Panc1 (cell line): ENCODE data around the gene MAPK4. TPM values are rescaled to one million over a fixed set of nuclear protein-coding genes. Genes with fewer than 3 reads are reported as not detected.

Experiments used
- ATAC-seq: fragments of 200-7000 bp; cut with Tn5 transposase; 2 replicates; pipeline ENCODE4 v1.9.1; 2020; ENCODE audit warnings: mild to moderate bottlenecking, moderate library complexity
- BruUV-seq: library from RNA; stranded (reverse); fragments of 400-500 nt; replicated peaks from 2 replicates; lab custom pipeline; 2021; lab: Mats Ljungman, UMichigan
- CTCF ChIA-PET: fragments of 300-600 bp; sonication (Branson Sonifier 250); formaldehyde crosslinking; loops from one replicate; lab custom pipeline; 2022; ENCODE audit warnings: antibody characterized with exemption; lab: Charles Lee
- POLR2A ChIA-PET: fragments of 300-600 bp; sonication (Branson Sonifier 250); formaldehyde crosslinking; loops from one replicate; lab custom pipeline; 2022; ENCODE audit warnings: antibody characterized with exemption; lab: Charles Lee
- DNase-seq: peaks from one replicate; pipeline ENCODE4 v3.0.0-alpha.2; 2010; ENCODE audit warnings: low read depth, low spot score
- H3K27ac ChIP-seq: 2 replicates; pipeline ENCODE4 v1.5.1; 2011; ENCODE audit warnings: mild to moderate bottlenecking, low read length, inconsistent platforms
- H3K27me3 ChIP-seq: fragments of 200-500 bp; sonication (Bioruptor generic); 2 replicates; pipeline ENCODE4 v1.6.0; 2014; ENCODE audit warnings: low read length, inconsistent platforms; ENCODE audit not compliant: control insufficient read depth, insufficient read depth
- H3K36me3 ChIP-seq: fragments of 200-500 bp; sonication (Bioruptor generic); 2 replicates; pipeline ENCODE4 v1.5.1; 2014; ENCODE audit warnings: inconsistent platforms, mild to moderate bottlenecking, low read length, moderate library complexity; ENCODE audit not compliant: control insufficient read depth, insufficient read depth
- H3K4me1 ChIP-seq: 2 replicates; pipeline ENCODE4 v1.5.1; 2011; ENCODE audit warnings: inconsistent platforms, mild to moderate bottlenecking, low read length, moderate library complexity; ENCODE audit not compliant: control insufficient read depth, insufficient read depth
- H3K4me3 ChIP-seq, 2 experiments: 2 replicates each; pipeline ENCODE4 v1.5.1; 2011 to 2012; ENCODE audit warnings: low read depth in 2 of 2, low read length in 2 of 2, mild to moderate bottlenecking in 2 of 2, inconsistent platforms in 1 of 2, moderate library complexity in 1 of 2
- H3K9me3 ChIP-seq: fragments of 200-500 bp; sonication (Bioruptor generic); 2 replicates; pipeline ENCODE4 v1.5.1; 2014; ENCODE audit warnings: low read depth, mild to moderate bottlenecking, inconsistent platforms, low read length, moderate library complexity; ENCODE audit not compliant: control insufficient read depth, insufficient read depth
- POLR2AphosphoS5 ChIP-seq: IDR thresholded peaks from 2 replicates; pipeline ENCODE4 v1.6.1; 2012; ENCODE audit warnings: mild to moderate bottlenecking, low read depth, low read length, moderate library complexity
- SIN3A ChIP-seq: IDR thresholded peaks from 2 replicates; pipeline ENCODE4 v1.6.1; 2012; ENCODE audit warnings: low read depth, mild to moderate bottlenecking, low read length, moderate library complexity, borderline replicate concordance; ENCODE audit not compliant: insufficient read depth
- TCF7L2 ChIP-seq: IDR thresholded peaks from 2 replicates; pipeline ENCODE4 v1.6.1; 2011; ENCODE audit warnings: mild to moderate bottlenecking, low read depth, low read length, inconsistent platforms
- in situ Hi-C: cut with HindIII; loops from 2 replicates; pipeline ENCODE4 v1.10.0; 2016; ENCODE audit warnings: low sequenced_read_pairs, low pct_unique_long_range_greater_than_20kb
- intact Hi-C: fragments of 100-400 bp; cut with micrococcal nuclease; formaldehyde crosslinking; loops from one replicate; pipeline ENCODE4 v1.10.0; 2022; ENCODE audit not compliant: unreplicated experiment
- total RNA-seq: library from RNA; stranded (reverse); gene quantifications from one replicate; pipeline ENCODE4 v1.2.1, GENCODE V29; 2021; ENCODE audit not compliant: unreplicated experiment
- TF ChIP-seq, protein P1 (sequence below), 2 experiments: IDR thresholded peaks; 2 replicates each; pipeline ENCODE4 v1.6.1; 2011 to 2012; ENCODE audit warnings: low read depth in 2 of 2, control low read depth in 1 of 2, low read length in 1 of 2, mild to moderate bottlenecking in 1 of 2, moderate library complexity in 1 of 2; ENCODE audit not compliant: insufficient read depth in 1 of 2
- TF ChIP-seq, protein P2 (sequence below): fragments of 450-650 bp; IDR thresholded peaks from 2 replicates; pipeline ENCODE4 v1.5.1; 2017; ENCODE audit warnings: mild to moderate bottlenecking

MAPK4 gene
- total RNA-seq, 1 experiment from 2014 or later = not detected

DNA sequence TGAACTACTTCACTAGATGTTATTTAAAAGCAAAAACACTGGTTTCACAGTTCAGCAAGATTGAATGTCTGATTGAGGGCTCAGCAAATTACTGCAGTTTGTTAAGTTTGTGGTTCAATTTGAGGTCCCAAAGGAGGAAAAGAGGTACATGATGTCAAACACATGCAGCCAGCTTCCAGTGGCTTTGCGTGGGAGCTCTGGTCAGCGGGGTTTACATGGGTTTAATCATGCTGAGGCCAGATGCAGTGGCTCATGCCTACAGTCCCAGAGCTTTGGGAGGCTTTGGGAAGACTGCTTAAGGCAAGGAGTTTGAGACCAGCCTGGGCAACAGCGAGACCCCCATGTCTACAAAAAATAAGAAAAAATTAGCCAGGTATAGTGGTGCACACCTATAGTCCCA lies 111.5 kb downstream of the MAPK4 start:
- BruUV-seq = no TSS peak
- in situ Hi-C loops = no loop called here
- no peaks in the 10 kb centered on the region; the same call in 1 of the 2 replicates for H3K27me3 ChIP-seq
- H3K27ac ChIP-seq = no peak overlapping the region
- H3K36me3 ChIP-seq = no peaks in the 10 kb centered on the region
- H3K4me3 ChIP-seq = no peak overlapping the region
- POLR2A ChIA-PET = no interaction called here
- TF ChIP-seq TCF7L2 (no peak), SIN3A (no peak), POLR2AphosphoS5 (no peak)
- TF ChIP-seq, protein P1, sequence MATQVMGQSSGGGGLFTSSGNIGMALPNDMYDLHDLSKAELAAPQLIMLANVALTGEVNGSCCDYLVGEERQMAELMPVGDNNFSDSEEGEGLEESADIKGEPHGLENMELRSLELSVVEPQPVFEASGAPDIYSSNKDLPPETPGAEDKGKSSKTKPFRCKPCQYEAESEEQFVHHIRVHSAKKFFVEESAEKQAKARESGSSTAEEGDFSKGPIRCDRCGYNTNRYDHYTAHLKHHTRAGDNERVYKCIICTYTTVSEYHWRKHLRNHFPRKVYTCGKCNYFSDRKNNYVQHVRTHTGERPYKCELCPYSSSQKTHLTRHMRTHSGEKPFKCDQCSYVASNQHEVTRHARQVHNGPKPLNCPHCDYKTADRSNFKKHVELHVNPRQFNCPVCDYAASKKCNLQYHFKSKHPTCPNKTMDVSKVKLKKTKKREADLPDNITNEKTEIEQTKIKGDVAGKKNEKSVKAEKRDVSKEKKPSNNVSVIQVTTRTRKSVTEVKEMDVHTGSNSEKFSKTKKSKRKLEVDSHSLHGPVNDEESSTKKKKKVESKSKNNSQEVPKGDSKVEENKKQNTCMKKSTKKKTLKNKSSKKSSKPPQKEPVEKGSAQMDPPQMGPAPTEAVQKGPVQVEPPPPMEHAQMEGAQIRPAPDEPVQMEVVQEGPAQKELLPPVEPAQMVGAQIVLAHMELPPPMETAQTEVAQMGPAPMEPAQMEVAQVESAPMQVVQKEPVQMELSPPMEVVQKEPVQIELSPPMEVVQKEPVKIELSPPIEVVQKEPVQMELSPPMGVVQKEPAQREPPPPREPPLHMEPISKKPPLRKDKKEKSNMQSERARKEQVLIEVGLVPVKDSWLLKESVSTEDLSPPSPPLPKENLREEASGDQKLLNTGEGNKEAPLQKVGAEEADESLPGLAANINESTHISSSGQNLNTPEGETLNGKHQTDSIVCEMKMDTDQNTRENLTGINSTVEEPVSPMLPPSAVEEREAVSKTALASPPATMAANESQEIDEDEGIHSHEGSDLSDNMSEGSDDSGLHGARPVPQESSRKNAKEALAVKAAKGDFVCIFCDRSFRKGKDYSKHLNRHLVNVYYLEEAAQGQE (IDR thresholded peaks at IDR 0.05; ENCODE audit: insufficient read depth in 1 of 2, low read depth in 2 of 2, low read length in 1 of 2) = no peak
- TF ChIP-seq, protein P2, sequence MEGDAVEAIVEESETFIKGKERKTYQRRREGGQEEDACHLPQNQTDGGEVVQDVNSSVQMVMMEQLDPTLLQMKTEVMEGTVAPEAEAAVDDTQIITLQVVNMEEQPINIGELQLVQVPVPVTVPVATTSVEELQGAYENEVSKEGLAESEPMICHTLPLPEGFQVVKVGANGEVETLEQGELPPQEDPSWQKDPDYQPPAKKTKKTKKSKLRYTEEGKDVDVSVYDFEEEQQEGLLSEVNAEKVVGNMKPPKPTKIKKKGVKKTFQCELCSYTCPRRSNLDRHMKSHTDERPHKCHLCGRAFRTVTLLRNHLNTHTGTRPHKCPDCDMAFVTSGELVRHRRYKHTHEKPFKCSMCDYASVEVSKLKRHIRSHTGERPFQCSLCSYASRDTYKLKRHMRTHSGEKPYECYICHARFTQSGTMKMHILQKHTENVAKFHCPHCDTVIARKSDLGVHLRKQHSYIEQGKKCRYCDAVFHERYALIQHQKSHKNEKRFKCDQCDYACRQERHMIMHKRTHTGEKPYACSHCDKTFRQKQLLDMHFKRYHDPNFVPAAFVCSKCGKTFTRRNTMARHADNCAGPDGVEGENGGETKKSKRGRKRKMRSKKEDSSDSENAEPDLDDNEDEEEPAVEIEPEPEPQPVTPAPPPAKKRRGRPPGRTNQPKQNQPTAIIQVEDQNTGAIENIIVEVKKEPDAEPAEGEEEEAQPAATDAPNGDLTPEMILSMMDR = no peak
- no peaks in the 10 kb centered on the region for H3K4me1 ChIP-seq
- CTCF ChIA-PET = no interaction called here
- no peaks in the 10 kb centered on the region for H3K9me3 ChIP-seq
- intact Hi-C loops = no loop called here
- no peak for DNase-seq
- no peak for ATAC-seq

DNA sequence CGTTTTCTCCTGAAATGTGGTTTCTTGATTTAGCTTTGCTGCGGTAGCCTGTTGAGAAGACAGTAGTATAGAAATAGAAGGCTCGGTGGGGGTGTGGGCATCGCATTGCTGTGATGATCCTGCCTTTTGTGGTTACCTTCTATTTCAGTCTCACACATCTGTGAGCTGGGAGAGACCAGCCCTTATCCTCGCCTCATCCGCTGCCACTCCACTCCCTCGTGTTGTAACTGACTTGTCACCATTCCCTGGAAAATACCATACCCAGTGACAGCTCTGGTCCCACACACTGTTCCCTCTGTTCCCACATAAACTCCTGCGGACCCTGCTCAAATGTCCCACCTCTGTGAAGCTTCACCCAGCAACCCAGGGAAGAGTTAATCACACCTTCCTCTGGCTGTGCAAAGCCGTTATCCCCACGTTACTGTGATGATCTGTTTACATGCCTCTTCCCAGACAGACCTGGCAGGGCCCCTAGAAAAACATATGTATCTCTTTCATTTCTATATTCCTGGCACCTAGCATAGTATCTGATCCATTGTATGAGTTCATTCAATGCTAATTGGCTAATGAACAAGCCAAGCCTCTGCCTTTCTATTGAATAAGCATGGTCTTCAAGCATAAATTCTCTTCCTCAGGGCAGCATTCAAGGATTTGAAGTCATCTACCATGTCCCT lies 114.6 kb downstream of the MAPK4 start:
- BruUV-seq = no TSS peak
- no peaks in the 10 kb centered on the region for H3K9me3 ChIP-seq
- in situ Hi-C loops (no loop called here), intact Hi-C loops (no loop called here)
- TF ChIP-seq SIN3A = no peak
- TF ChIP-seq, protein P2 = no peak
- no peak for TF ChIP-seq TCF7L2
- TF ChIP-seq POLR2AphosphoS5 = no peak
- TF ChIP-seq, protein P1 (IDR thresholded peaks at IDR 0.05; ENCODE audit: insufficient read depth in 1 of 2, low read depth in 2 of 2, low read length in 1 of 2) = no peak
- CTCF ChIA-PET = no interaction called here
- POLR2A ChIA-PET = no interaction called here
- no peak for ATAC-seq
- H3K4me3 ChIP-seq = no peak overlapping the region
- no peaks in the 10 kb centered on the region for H3K27me3 ChIP-seq
- H3K27ac ChIP-seq = no peak overlapping the region
- no peak for DNase-seq
- H3K4me1 ChIP-seq = no peaks in the 10 kb centered on the region
- no peaks in the 10 kb centered on the region for H3K36me3 ChIP-seq
